Adrenal gland (tissue), 12 donors: ENCODE data around the gene GTF2F2. TPM values are rescaled to one million over a fixed set of nuclear protein-coding genes. Genes with fewer than 3 reads are reported as not detected.

Experiments
- DNase-seq, 7 donors: peaks; one replicate each; pipeline ENCODE4 v3.0.0-alpha.2; 2019 to 2020
- H3K27ac ChIP-seq, 5 donors: fragments of 200-600 bp; sonication (generic) in 4 of 5; 1 replicate in 3 of 5; 2 replicates in 2 of 5; pipeline versions ENCODE4 v1.5.1 to v1.8.0; 2016 to 2020; ENCODE audit warnings: mild to moderate bottlenecking in 1 of 5
- H3K27me3 ChIP-seq: fragments of 200-600 bp; 2 replicates; pipeline ENCODE4 v1.8.0; 2021
- H3K36me3 ChIP-seq, 2 donors: fragments of 200-600 bp; replicated peaks in 1 of 2; 1 replicate in 1 of 2; 2 replicates in 1 of 2; pipeline versions ENCODE4 v1.5.1 to v1.8.0; 2018 to 2022
- H3K4me1 ChIP-seq, 2 donors: fragments of 200-600 bp; replicated peaks in 1 of 2; 1 replicate in 1 of 2; 2 replicates in 1 of 2; pipeline versions ENCODE4 v1.5.1 to v1.8.0; 2018 to 2021
- H3K4me3 ChIP-seq, 4 donors: fragments of 200-600 bp; sonication (generic) in 3 of 4; one replicate each; pipeline ENCODE4 v1.5.1; 2016 to 2018
- H3K9me3 ChIP-seq, 3 donors: fragments of 200-600 bp; sonication (generic) in 1 of 3; replicated peaks in 1 of 3; 1 replicate in 2 of 3; 2 replicates in 1 of 3; pipeline versions ENCODE4 v1.5.1 to v1.8.0; 2016 to 2021
- CTCF ChIP-seq, 6 experiments: fragments of 450-650 bp in 4 of 6; fragments of 200-600 bp in 2 of 6; sonication (generic) in 1 of 6; IDR thresholded peaks; 1 replicate in 5 of 6; 2 replicates in 1 of 6; pipeline versions ENCODE4 v1.5.1 to v1.8.0; 2016 to 2021; ENCODE audit warnings: antibody characterized with exemption in 6 of 6, mild to moderate bottlenecking in 2 of 6, moderate library complexity in 1 of 6
- POLR2A ChIP-seq, 2 donors: fragments of 450-650 bp; IDR thresholded peaks; one replicate each; pipeline ENCODE4 v1.6.1; 2017; ENCODE audit warnings: antibody characterized with exemption in 2 of 2, mild to moderate bottlenecking in 2 of 2, moderate library complexity in 1 of 2
- WGBS, 4 donors: extraction: QIAGEN DNeasy Blood & Tissue Kit in 2 of 4; methylation state at CpG; one replicate each; pipeline versions ENCODE4 v1.1.5 to v1.1.7; 2013 to 2017; 5-methylcytosine and 5-hydroxymethylcytosine counted together
- intact Hi-C, 2 donors: fragments of 100-400 bp; cut with DNase I; formaldehyde crosslinking; loops; one replicate each; pipeline versions ENCODE4 v1.14.1 to v1.15.0; 2022 to 2023
- polyA plus RNA-seq, 3 donors: library from polyadenylated mRNA; stranded (reverse); fragments of 200-250 nt in 2 of 3; fragments of 350-450 nt in 1 of 3; fragmentation: Illumina TruSeq in 1 of 3; extraction: RNeasy Lipid Tissue Mini Kit (QIAGEN cat#74804) in 1 of 3; gene quantifications; one replicate each; pipeline ENCODE4 v1.2.3, GENCODE V29; 2013 to 2014
- total RNA-seq, 9 donors: library from RNA; depleted of rRNA in 4 of 9; stranded (reverse); fragments of >200 nt in 4 of 9; fragments of 120-200 nt in 1 of 9; fragmentation: NEBNext Ultra II Directional in 1 of 9; extraction: Animal tissue kit (Norgen Biotek cat#: 25700) in 1 of 9; gene quantifications; one replicate each; pipeline versions ENCODE4 v1.1.0 to v1.2.4, GENCODE V29; 2013 to 2023
- donor health status: healthy with polysubstance abuse.
- donor health status: Bipolar disorder and iron deficiency.
- donor health status: DM: yes; HTN: yes; CAD: no.
- donor health status: DM: no; HTN: no; CAD: no.
- donor health status: DM: no; HTN: no; CAD: no.
- donor health status: DM: yes; HTN: yes; CAD: no.

Gene GTF2F2
- total and polyA plus RNA-seq, 12 donors, result 11.4 to 34.4 (median 23.0) TPM

GRCh38 chr13:45320876-45321629, 200.7 kb downstream of the GTF2F2 start:
- WGBS, 4 donors, result 57 to 77% (median 66%) methylated on average over 4 of the region's 4 CpGs
- intact Hi-C loops, result no loop called here
- no peak overlapping the region for H3K4me3 ChIP-seq

GRCh38 chr13:45325806-45326205, 205.5 kb downstream of the GTF2F2 start:
- H3K4me3 ChIP-seq, result no peak overlapping the region
- H3K36me3 ChIP-seq, result no peaks in the 10 kb centered on the region
- H3K27me3 ChIP-seq, result no peaks in the 10 kb centered on the region
- TF ChIP-seq CTCF (IDR thresholded peaks at IDR 0.05) (no peak), POLR2A (IDR thresholded peaks at IDR 0.05) (peak in 1 of 2 donors; percentile 67)
- peak; percentile 75 to 91 (median 87) for DNase-seq
- H3K27ac ChIP-seq, result peak overlapping the region in 4 of 5 donors; percentile 65 to 86 (median 83)
- 17 to 38% (median 25%) methylated on average over 4 of the region's 4 CpGs for WGBS, 4 donors
- H3K9me3 ChIP-seq, result no peaks in the 10 kb centered on the region
- H3K4me1 ChIP-seq, result peaks cover 24 to 30% of the 10 kb centered on the region in 2 donors
- intact Hi-C loops, result no loop called here

More at GRCh38 chr13:45320876-45321629, 200.7 kb downstream of the GTF2F2 start:
- H3K36me3 ChIP-seq, result no peaks in the 10 kb centered on the region
- peaks cover 15 to 19% of the 10 kb centered on the region in 2 donors for H3K4me1 ChIP-seq
- H3K9me3 ChIP-seq, result no peaks in the 10 kb centered on the region
- no peak for DNase-seq
- no peak overlapping the region for H3K27ac ChIP-seq
- TF ChIP-seq POLR2A (IDR thresholded peaks at IDR 0.05), result no peak
- TF ChIP-seq CTCF (IDR thresholded peaks at IDR 0.05), result no peak
- no peaks in the 10 kb centered on the region for H3K27me3 ChIP-seq

- no peaks in the 10 kb centered on the region for H3K36me3 ChIP-seq
- TF ChIP-seq POLR2A (IDR thresholded peaks at IDR 0.05) (no peak), CTCF (IDR thresholded peaks at IDR 0.05) (no peak)
- WGBS, 4 donors, result 84 to 89% (median 89%) methylated on average over 9 of the region's 9 CpGs
- DNase-seq, result no peak
- no peak overlapping the region for H3K4me3 ChIP-seq
- H3K4me1 ChIP-seq, result peaks cover 26 to 44% of the 10 kb centered on the region in 2 donors
- H3K27me3 ChIP-seq, result no peaks in the 10 kb centered on the region
- intact Hi-C loops, result no loop called here
- no peaks in the 10 kb centered on the region for H3K9me3 ChIP-seq
- peak overlapping the region in 2 of 5 donors; percentile 8 to 83 for H3K27ac ChIP-seq
Observed at GRCh38 chr13:45327253-45327955, 207.1 kb downstream of the GTF2F2 start.

DNA sequence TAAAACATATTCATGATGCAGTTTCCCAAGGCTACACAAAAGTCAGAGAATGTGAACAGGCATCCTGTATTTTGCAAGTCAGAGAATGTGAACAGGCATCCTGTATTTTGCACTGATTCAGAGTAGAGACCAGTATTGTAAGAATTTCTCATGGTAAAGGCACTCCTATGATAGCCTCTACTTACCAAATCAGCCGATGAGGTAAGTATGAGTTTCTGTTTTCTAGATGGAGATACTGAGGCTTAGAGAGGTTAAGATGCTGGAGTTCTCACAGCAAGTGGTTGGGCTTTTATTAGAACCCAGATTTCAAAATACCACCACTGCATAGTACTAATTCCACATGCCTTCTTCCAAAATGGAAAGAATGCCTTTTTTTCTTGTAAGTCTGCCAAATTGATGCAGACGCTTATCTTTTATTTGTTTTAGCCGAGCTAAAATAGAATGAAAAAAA, 208.4 kb downstream of the GTF2F2 start:
- no peak for DNase-seq
- H3K4me3 ChIP-seq, result no peak overlapping the region
- TF ChIP-seq POLR2A (IDR thresholded peaks at IDR 0.05) (no peak), CTCF (IDR thresholded peaks at IDR 0.05) (no peak)
- peak overlapping the region in 3 of 5 donors; percentile 21 to 75 (median 62) for H3K27ac ChIP-seq
- no peaks in the 10 kb centered on the region for H3K9me3 ChIP-seq
- 30 to 33% (median 32%) methylated on average over 3 of the region's 3 CpGs for WGBS, 4 donors
- intact Hi-C loops, result no loop called here
- peaks cover 29 to 57% of the 10 kb centered on the region in 2 donors for H3K4me1 ChIP-seq
- no peaks in the 10 kb centered on the region for H3K36me3 ChIP-seq
- no peaks in the 10 kb centered on the region for H3K27me3 ChIP-seq
